ENCODE measurements around the gene RNF7. TPM values are rescaled to one million over a fixed set of nuclear protein-coding genes. Genes with fewer than 3 reads are reported as not detected.

The RNF7 gene
- total and polyA plus RNA-seq, 2 of the 4 experiments (the other 2 are of a cell fraction) = 98.7 to 149 TPM

- POLR2A ChIA-PET (ENCODE audit: unreplicated experiment) = no interaction called here
These were observed 28.9 kb upstream of the RNF7 start for GRCh38 chr3:141709126-141709770.

More at GRCh38 chr3:141709126-141709770, 28.9 kb upstream of the RNF7 start:
- Histone ChIP-seq H3K18ac (ENCODE audit: low read depth, low read length) (peak overlapping the region; percentile 16), H3K4me2 (ENCODE audit: low read depth, low read length) (no peak overlapping the region), H2BK5ac (ENCODE audit: low read depth, low read length, poor library complexity, severe bottlenecking) (peak overlapping the region; percentile 92), H3K27me3 (ENCODE audit: control insufficient read depth, insufficient read depth, low read length) (no peaks in the 10 kb centered on the region), H3K79me1 (ENCODE audit: low read depth in 1 of 2, low read length in 2 of 2) (peaks cover 0 to 3% of the 10 kb centered on the region in 2 experiments; a peak in 2 of 4 replicates), H3K36me3 (ENCODE audit: control insufficient read depth, insufficient read depth, low read length) (no peaks in the 10 kb centered on the region), H2BK120ac (ENCODE audit: low read depth, low read length) (peak overlapping the region; percentile 85), H2BK20ac (ENCODE audit: low read depth, low read length) (peak overlapping the region; percentile 67), H3K9me1 (ENCODE audit: insufficient read depth, low read length) (peaks cover 14% of the 10 kb centered on the region), H4K5ac (ENCODE audit: low read depth, low read length) (0 out of 2 replicates have a peak overlapping the region, but pooled peaks have one; percentile 28), H3K4me1 (ENCODE audit: control insufficient read depth, insufficient read depth, low read length) (peaks cover 14% of the 10 kb centered on the region), H2AFZ (replicated peaks; ENCODE audit: low read length, poor library complexity) (no peak overlapping the region), H4K8ac (ENCODE audit: low read depth in 2 of 2, low read length in 2 of 2) (peak overlapping the region in 1 of 2 experiments; percentile 46; a peak in 1 of 4 replicates), H3K56ac (ENCODE audit: extremely low read depth, insufficient read depth, low read length) (no peak overlapping the region), H3K9ac (ENCODE audit: low read depth, low read length) (no peak overlapping the region), H3K27ac (ENCODE audit: insufficient read depth, low read length) (no peak overlapping the region), H3K9me3 (ENCODE audit: control insufficient read depth, insufficient read depth, low read length) (no peaks in the 10 kb centered on the region), H3K4ac (ENCODE audit: low read depth, low read length) (peak overlapping the region; percentile 69; the same call in 1 of the 2 replicates), H2AK9ac (replicated peaks; ENCODE audit: low read depth, low read length, poor library complexity) (no peak overlapping the region), H3K14ac (replicated peaks; ENCODE audit: low read depth, low read length) (peak overlapping the region; percentile 57; the same call in 1 of the 2 replicates), H2AK5ac (ENCODE audit: low read depth, low read length) (peak overlapping the region; percentile 92), H2BK15ac (ENCODE audit: low read depth, low read length) (peak overlapping the region; percentile 35; the same call in 2 of the 3 replicates), H3K23ac (ENCODE audit: low read depth, low read length) (no peak overlapping the region), H4K91ac (ENCODE audit: insufficient read depth, low read depth, low read length) (peak overlapping the region; percentile 61; the same call in 1 of the 2 replicates), H4K20me1 (ENCODE audit: insufficient read depth, low read length) (no peaks in the 10 kb centered on the region), H3K4me3 (ENCODE audit: insufficient read depth, low read depth, low read length) (no peak overlapping the region)
- WGBS, 2 experiments (ENCODE audit: extremely low coverage in 2 of 2, insufficient read length in 1 of 2) = no CpG with 5 or more reads among the region's 7 CpGs
- ATAC-seq (ENCODE audit: low read depth) = no peak
- intact Hi-C loops (cut with micrococcal nuclease) = no loop called here
- dilution Hi-C loops (cut with HindIII; ENCODE audit: low sequenced_read_pairs, unreplicated experiment) = no loop called here
- in situ Hi-C loops (cut with MboI; ENCODE audit: low sequenced_read_pairs) = no loop called here
- CTCF ChIA-PET = interaction anchor here (0.6 kb wide), 1 partner anchor 19 kb away, joined by 5 read pairs; no protein-coding TSS in a partner anchor
- BruUV-seq (replicated peaks) = no TSS peak
- no peak for TF ChIP-seq FOS (IDR thresholded peaks at IDR 0.05; ENCODE audit: low read depth, low read length)
- TF ChIP-seq MAZ (IDR thresholded peaks at IDR 0.05; ENCODE audit: borderline replicate concordance, low read depth, low read length) = no peak
- TF ChIP-seq RAD21 (IDR thresholded peaks at IDR 0.05; ENCODE audit: low read length) = no peak
- no peak for TF ChIP-seq MXI1 (IDR thresholded peaks at IDR 0.05; ENCODE audit: borderline replicate concordance, low read depth, low read length)
- TF ChIP-seq RCOR1 (IDR thresholded peaks at IDR 0.05; ENCODE audit: insufficient replicate concordance, low read length) = no peak
- no peak for TF ChIP-seq BHLHE40 (IDR thresholded peaks at IDR 0.05; ENCODE audit: low read depth, low read length)
- TF ChIP-seq CHD1 (IDR thresholded peaks at IDR 0.05; ENCODE audit: low read depth, low read length) = no peak
- no peak for TF ChIP-seq NFE2L2 (IDR thresholded peaks at IDR 0.05; ENCODE audit: low read depth, low read length)
- TF ChIP-seq CEBPB (IDR thresholded peaks at IDR 0.05; ENCODE audit: low read depth, low read length) = no peak
- DNase-seq = no peak

All from IMR-90 (cell line).